Activated CD4-positive, alpha-beta T cell treated with anti-CD3 and anti-CD28 coated beads for 1 hour (primary cell): ENCODE measurements around the gene GALT.

Experiments
- DNase-seq: peaks from one replicate; pipeline ENCODE4 v3.0.0-alpha.2; 2020

The GALT gene

GRCh38 chr9:34646211-34647083 lies at the start of gene GALT:
TSS of gene GALT (plus strand) at chr9:34646675. CDS start at chr9:34646705, 30 bp downstream.
- DNase-seq, result peak; percentile 94

- no peak for DNase-seq
Measured at GRCh38 chr9:34599546-34599945, 46.9 kb upstream of the GALT start.

DNA sequence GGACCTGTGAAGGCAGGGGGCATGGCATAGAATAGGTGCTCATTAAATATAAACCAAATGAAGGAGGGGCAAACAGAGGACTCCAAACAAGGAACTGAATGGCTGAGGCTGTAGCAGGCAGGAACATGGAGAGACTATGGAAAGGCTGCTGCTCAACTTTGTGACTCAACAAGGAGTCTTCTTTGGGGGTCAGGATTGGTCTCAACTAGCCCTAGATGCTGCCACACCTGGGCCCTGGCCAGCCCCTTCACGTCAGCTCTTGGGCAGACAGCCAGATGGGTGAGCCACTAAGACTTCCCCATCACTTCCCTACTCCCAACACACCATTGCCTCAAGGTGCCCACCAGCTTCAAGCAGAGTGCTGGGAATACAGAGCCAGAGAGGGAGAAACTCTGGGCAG lies 45.6 kb upstream of the GALT start:
- no peak for DNase-seq

GRCh38 chr9:34601937-34602573 lies 44.4 kb upstream of the GALT start:
- no peak for DNase-seq

DNA sequence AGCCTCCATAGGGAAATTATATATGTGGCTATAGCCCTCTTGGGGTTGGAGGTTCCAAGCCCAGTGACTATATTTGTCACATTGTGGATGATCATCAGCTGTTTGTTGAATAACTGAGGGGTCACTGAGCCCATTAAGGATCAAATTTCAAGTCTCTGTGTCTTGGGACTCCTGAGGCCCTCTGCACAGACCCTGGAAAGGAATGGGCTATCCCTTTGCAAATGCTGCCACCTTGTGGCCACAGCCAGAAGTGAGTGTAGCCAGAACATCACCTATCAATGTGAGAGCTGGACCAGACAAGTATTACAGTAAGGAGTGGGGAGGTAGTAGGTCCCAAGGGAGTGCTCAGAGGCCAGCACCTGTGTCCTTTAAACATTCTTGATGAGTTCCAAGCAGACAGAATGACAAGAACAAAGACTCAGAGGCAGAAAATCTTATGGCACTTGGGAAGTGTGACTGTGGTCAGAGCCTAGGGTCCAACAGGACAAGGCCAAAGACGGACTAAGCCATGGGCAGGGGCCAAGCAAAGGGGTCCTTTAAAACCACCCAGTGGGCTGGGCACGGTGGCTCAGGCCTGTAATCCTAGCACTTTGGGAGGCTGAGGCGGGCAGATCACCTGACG lies 42.8 kb upstream of the GALT start:
- peak; percentile 66 for DNase-seq

GRCh38 chr9:34606190-34606589 lies 40.3 kb upstream of the GALT start:
- DNase-seq, result no peak

- DNase-seq, result no peak
Measured at GRCh38 chr9:34606905-34607304, 39.6 kb upstream of the GALT start.

GRCh38 chr9:34607331-34607730 lies 39.1 kb upstream of the GALT start:
- DNase-seq, result no peak

GRCh38 chr9:34610434-34611206 lies 35.9 kb upstream of the GALT start:
- no peak for DNase-seq

DNA sequence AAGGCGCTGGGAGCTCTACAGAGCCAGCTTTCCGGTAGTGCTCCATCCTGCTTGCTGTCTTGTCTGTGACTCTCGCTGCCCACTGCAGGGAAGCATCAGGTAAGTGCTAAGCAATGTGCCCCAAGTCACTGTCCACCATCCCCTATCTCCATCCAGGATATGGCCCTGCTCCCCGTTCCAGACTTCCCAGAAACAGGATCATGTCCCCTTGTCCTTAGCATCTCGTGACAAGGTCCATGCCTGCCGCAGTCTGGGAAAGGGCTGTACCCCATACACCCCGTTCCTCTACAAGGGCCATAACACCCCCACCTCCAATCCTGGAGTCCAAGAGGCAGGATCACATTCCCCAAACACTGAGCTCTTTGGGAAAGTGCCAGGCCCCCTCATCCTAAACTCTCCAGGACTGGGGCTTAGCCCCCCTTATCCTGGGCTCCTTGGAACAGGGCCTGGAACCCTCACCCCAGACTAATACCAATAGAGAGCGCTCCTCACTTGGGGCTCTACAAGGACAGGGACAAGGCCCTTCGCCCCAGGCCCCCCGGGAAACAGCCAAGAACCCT lies 35.1 kb upstream of the GALT start:
- no peak for DNase-seq

- peak; percentile 72 for DNase-seq
Measured at GRCh38 chr9:34611811-34612787, 34.4 kb upstream of the GALT start, which contains the start of gene RPP25L. TSS of gene RPP25L (minus strand) at chr9:34612097. CDS start at chr9:34611296, 801 bp downstream.

- DNase-seq, result peak; percentile 48
Measured at GRCh38 chr9:34612788-34613390, 33.6 kb upstream of the GALT start.

GRCh38 chr9:34615132-34615531 lies 31.3 kb upstream of the GALT start:
- no peak for DNase-seq

DNA sequence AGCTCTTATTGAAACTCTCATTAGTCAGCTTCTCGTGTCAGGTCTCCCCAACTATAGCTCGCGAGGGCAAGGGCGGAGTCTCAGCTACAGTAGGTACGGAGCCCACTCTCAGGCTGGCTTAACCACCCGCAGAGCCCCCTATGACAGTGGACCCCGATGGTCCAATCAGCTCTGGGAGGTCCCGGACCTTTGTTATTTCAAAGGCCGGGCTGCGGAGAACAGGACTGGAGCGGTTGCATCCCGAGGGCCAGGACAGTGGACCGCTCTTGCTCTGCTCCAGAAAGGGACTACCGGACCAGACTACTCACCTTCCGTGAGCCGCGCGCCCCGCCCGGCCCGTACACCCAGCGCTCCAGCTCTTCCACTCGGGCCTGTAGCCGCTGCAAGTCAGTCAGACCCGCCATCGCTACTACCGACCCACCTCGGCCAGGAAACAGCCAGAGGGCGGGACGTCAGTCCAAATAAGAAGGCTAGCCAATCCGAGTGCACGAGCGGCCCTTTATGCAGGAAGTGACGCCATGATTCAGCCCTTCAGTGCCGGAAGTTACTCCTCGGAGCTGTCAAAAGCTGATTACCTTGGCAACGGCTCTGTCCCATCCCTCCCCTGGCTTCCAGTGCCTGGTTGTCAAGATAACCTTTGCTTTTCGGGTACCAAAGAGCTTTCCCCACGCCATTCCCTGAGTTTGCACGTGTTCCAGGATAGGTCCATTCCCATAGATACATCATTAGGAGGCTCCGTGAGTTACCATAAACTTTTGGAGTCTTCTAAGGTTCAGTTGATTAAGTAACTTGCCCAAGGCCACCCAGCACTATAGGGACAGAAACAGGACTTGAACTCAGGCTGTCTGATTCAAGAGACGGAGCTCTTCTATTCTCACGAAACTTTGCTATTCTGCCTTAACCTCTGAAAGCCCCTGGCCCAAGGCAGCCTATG lies 26.1 kb upstream of the GALT start, which contains the start of gene DCTN3:
Gene DCTN3, minus strand, starts transcription at position 435 of the 934 bp plus-strand sequence. Its CDS starts 31 bp downstream, at position 404.
- peak; percentile 85 for DNase-seq

DNA sequence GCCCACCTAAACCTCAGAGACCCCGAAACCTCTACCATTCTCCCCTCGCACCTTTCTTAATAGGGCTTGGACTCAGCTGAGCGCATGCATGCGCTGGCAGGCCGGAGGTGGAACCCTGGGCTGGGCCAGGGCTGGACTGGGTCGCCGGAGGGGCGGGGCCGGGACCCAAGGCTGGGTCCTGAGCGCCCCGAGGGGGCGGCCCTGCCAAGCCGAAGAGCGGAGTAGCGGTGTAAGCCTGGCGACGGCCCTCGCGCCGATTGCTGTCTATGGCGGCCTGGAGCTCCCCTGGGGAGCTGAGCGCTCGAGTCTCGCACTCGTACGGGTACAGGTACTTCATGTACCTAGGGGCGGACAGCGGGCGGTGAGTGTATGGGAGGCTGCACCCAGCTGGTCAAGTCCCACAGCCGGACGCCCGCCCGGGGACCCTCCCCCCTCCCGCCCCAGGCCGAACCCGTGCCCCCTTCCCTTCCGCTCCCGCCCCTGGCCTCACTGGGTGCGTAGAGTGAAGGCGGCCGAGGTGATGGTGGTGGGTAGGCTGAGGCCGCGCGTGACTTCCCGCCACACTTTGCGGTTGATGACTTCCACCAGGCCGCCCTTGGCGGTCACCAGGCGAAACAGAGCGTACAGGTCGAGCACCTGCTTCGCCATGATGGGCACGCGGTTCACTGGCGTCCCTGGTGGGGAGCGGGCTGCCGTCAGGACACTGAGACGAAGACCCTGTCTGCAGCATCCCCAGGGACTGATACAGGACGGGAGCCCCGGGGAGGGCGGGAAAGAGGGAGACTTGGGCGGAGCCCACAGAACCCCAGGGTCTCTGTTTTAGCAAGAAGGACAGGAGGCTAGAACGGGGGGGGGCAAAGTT lies 22.9 kb upstream of the GALT start:
- no peak for DNase-seq

GRCh38 chr9:34624475-34625185 lies 21.8 kb upstream of the GALT start:
- no peak for DNase-seq

DNA sequence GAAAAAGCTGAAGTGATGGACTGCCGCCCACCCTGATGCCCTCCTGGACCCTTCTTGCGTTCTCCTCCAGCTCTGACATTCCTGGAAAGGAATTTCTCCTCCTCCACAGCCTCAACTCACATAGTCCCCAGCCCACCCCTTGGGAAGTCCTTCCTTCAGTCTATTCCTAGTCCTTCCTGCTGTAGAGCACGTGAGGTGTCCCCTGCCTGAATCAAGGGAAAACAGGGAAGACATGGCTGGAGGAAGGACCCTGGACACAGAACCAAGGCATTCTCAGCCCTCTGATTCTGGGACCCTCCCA lies 21.3 kb upstream of the GALT start:
- DNase-seq, result no peak
